ENCODE results near the gene MTFP1. TPM values are rescaled to one million over a fixed set of nuclear protein-coding genes. Genes with fewer than 3 reads are reported as not detected.

The MTFP1 gene
- polyA plus RNA-seq, 3 donors, result 12.0 to 15.6 (median 13.8) TPM

Other genes with a start within 250 kb of the MTFP1 start
- gene LIF, start 179.0 kb upstream of the MTFP1 start, polyA plus RNA-seq (ENCODE audit: insufficient read length in 3 of 3), result 1 to 10 TPM; 2.2 to 3.4 (median 3.0) TPM
- under 1 TPM in 1 of 3 donors, not detected in 2; 0.04 TPM for gene OSM, start 158.9 kb upstream of the MTFP1 start, polyA plus RNA-seq (ENCODE audit: insufficient read length in 3 of 3)
- 10 to 100 TPM; 12.9 to 14.5 (median 13.2) TPM for gene CASTOR1, start 136.3 kb upstream of the MTFP1 start, polyA plus RNA-seq (ENCODE audit: insufficient read length in 3 of 3)
- 10 to 100 TPM; 15.1 to 20.3 (median 18.0) TPM for gene TBC1D10A, start 98.8 kb upstream of the MTFP1 start, polyA plus RNA-seq (ENCODE audit: insufficient read length in 3 of 3)
- 100 to 1,000 TPM; 144 to 175 (median 162) TPM for gene SF3A1, start 68.9 kb upstream of the MTFP1 start, polyA plus RNA-seq (ENCODE audit: insufficient read length in 3 of 3)
- 1 to 10 TPM; 6.6 to 8.9 (median 7.5) TPM for gene CCDC157, start 68.8 kb upstream of the MTFP1 start, polyA plus RNA-seq (ENCODE audit: insufficient read length in 3 of 3)
- 10 to 100 TPM; 22.6 to 27.0 (median 24.2) TPM for gene RNF215, start 38.4 kb upstream of the MTFP1 start, polyA plus RNA-seq (ENCODE audit: insufficient read length in 3 of 3)
- 1 to 10 TPM; 6.0 to 8.1 (median 7.4) TPM for gene SEC14L2, start 28.8 kb upstream of the MTFP1 start, polyA plus RNA-seq (ENCODE audit: insufficient read length in 3 of 3)
- under 1 TPM in 1 of 3 donors, not detected in 2; 0.13 TPM for gene SEC14L3, start 46.2 kb downstream of the MTFP1 start, polyA plus RNA-seq (ENCODE audit: insufficient read length in 3 of 3)
- gene SEC14L4, start 79.9 kb downstream of the MTFP1 start, polyA plus RNA-seq (ENCODE audit: insufficient read length in 3 of 3), result 1 to 10 TPM in 1 of 3 donors, under 1 TPM in 2; 0.54 to 1.2 (median 0.58) TPM
- 10 to 100 TPM in 2 of 3 donors, 1 to 10 TPM in 1; 7.8 to 16.3 (median 11.0) TPM for gene SEC14L6, start 121.0 kb downstream of the MTFP1 start, polyA plus RNA-seq (ENCODE audit: insufficient read length in 3 of 3)
- 10 to 100 TPM; 28.5 to 44.6 (median 36.9) TPM for gene GAL3ST1, start 148.9 kb downstream of the MTFP1 start, polyA plus RNA-seq (ENCODE audit: insufficient read length in 3 of 3)
- gene PES1, start 166.1 kb downstream of the MTFP1 start, polyA plus RNA-seq (ENCODE audit: insufficient read length in 3 of 3), result 10 to 100 TPM; 74.3 to 88.6 (median 81.8) TPM
- 10 to 100 TPM; 64.4 to 73.5 (median 70.3) TPM for gene TCN2, start 181.4 kb downstream of the MTFP1 start, polyA plus RNA-seq (ENCODE audit: insufficient read length in 3 of 3)
- 1 to 10 TPM; 1.9 to 2.4 (median 1.9) TPM for gene SLC35E4, start 210.0 kb downstream of the MTFP1 start, polyA plus RNA-seq (ENCODE audit: insufficient read length in 3 of 3)
- 10 to 100 TPM in 1 of 3 donors, 1 to 10 TPM in 2; 6.0 to 13.5 (median 8.8) TPM for gene DUSP18, start 242.1 kb downstream of the MTFP1 start, polyA plus RNA-seq (ENCODE audit: insufficient read length in 3 of 3)

All from renal pelvis (tissue), 3 donors.